GM18517 (cell line): Measurements from ENCODE around the gene ALKBH3.

Source experiments
- ATAC-seq: cut with Tn5 transposase; IDR thresholded peaks from one replicate; pipeline ENCODE4 v1.9.1; 2021; ENCODE audit warnings: mild to moderate bottlenecking, moderate library complexity; ENCODE audit not compliant: unreplicated experiment

Gene ALKBH3

GRCh38 chr11:43936076-43936475, 55.4 kb downstream of the ALKBH3 start:
- no peak for ATAC-seq

- no peak for ATAC-seq
Measured at GRCh38 chr11:43937434-43938411, 57.1 kb downstream of the ALKBH3 start.

GRCh38 chr11:43941257-43941994, 60.8 kb downstream of the ALKBH3 start:
- ATAC-seq, result no peak

- no peak for ATAC-seq
Measured at GRCh38 chr11:43942662-43943371, 62.2 kb downstream of the ALKBH3 start.

- no peak for ATAC-seq
Measured at GRCh38 chr11:43943372-43943930, 62.8 kb downstream of the ALKBH3 start.

GRCh38 chr11:43943931-43944751, 63.5 kb downstream of the ALKBH3 start:
- no peak for ATAC-seq

- no peak for ATAC-seq
Measured at GRCh38 chr11:43944761-43945311, 64.2 kb downstream of the ALKBH3 start.

- ATAC-seq, result no peak
Measured at GRCh38 chr11:43947003-43947500, 66.4 kb downstream of the ALKBH3 start.

GRCh38 chr11:43947815-43948214, 67.2 kb downstream of the ALKBH3 start:
- no peak for ATAC-seq

- no peak for ATAC-seq
Measured at GRCh38 chr11:43948341-43949225, 68.0 kb downstream of the ALKBH3 start.

- no peak for ATAC-seq
Measured at GRCh38 chr11:43950311-43950855, 69.8 kb downstream of the ALKBH3 start.

GRCh38 chr11:43951231-43951630, 70.6 kb downstream of the ALKBH3 start:
- no peak for ATAC-seq

GRCh38 chr11:43952020-43952400, 71.4 kb downstream of the ALKBH3 start:
- ATAC-seq, result no peak

- no peak for ATAC-seq
Measured at GRCh38 chr11:43952401-43953342, 72.0 kb downstream of the ALKBH3 start.

GRCh38 chr11:43953521-43953920, 72.9 kb downstream of the ALKBH3 start:
- ATAC-seq, result no peak

GRCh38 chr11:43954241-43954640, 73.6 kb downstream of the ALKBH3 start:
- no peak for ATAC-seq
